WTC11 (cell line): ENCODE data around the gene KLC1.

Experiments
- ATF1 ChIP-seq: sonication (generic); formaldehyde crosslinking; IDR thresholded peaks from 2 replicates; pipeline ENCODE4 v1.8.1; 2023; ENCODE audit warnings: mild to moderate bottlenecking, moderate library complexity, missing genetic modification reagents
- CREB1 ChIP-seq: sonication (generic); formaldehyde crosslinking; IDR thresholded peaks from 2 replicates; pipeline ENCODE4 v1.8.0; 2023; ENCODE audit warnings: mild to moderate bottlenecking, missing genetic modification reagents
- USF2 ChIP-seq: sonication (generic); formaldehyde crosslinking; IDR thresholded peaks from 2 replicates; pipeline ENCODE4 v1.8.1; 2023; ENCODE audit warnings: mild to moderate bottlenecking, missing genetic modification reagents, moderate library complexity
- ZNF512 ChIP-seq: sonication (generic); formaldehyde crosslinking; IDR thresholded peaks from 2 replicates; pipeline ENCODE4 v1.8.1; 2022; ENCODE audit warnings: missing genetic modification reagents, borderline replicate concordance
- TF ChIP-seq, protein P1 (sequence below): sonication (generic); formaldehyde crosslinking; IDR thresholded peaks from 2 replicates; pipeline ENCODE4 v1.8.0; 2022; ENCODE audit warnings: mild to moderate bottlenecking, missing genetic modification reagents
- TF ChIP-seq, protein P2 (sequence below): fragments of 200-600 bp; IDR thresholded peaks from 2 replicates; pipeline ENCODE4 v1.8.0; 2022; ENCODE audit warnings: antibody characterized with exemption

- TF ChIP-seq, protein P1, sequence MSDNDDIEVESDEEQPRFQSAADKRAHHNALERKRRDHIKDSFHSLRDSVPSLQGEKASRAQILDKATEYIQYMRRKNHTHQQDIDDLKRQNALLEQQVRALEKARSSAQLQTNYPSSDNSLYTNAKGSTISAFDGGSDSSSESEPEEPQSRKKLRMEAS = no peak
- TF ChIP-seq, protein P2, sequence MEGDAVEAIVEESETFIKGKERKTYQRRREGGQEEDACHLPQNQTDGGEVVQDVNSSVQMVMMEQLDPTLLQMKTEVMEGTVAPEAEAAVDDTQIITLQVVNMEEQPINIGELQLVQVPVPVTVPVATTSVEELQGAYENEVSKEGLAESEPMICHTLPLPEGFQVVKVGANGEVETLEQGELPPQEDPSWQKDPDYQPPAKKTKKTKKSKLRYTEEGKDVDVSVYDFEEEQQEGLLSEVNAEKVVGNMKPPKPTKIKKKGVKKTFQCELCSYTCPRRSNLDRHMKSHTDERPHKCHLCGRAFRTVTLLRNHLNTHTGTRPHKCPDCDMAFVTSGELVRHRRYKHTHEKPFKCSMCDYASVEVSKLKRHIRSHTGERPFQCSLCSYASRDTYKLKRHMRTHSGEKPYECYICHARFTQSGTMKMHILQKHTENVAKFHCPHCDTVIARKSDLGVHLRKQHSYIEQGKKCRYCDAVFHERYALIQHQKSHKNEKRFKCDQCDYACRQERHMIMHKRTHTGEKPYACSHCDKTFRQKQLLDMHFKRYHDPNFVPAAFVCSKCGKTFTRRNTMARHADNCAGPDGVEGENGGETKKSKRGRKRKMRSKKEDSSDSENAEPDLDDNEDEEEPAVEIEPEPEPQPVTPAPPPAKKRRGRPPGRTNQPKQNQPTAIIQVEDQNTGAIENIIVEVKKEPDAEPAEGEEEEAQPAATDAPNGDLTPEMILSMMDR = no peak
- TF ChIP-seq ZNF512 = no peak
- no peak for TF ChIP-seq CREB1 (CRISPR knock-in tag)
- TF ChIP-seq USF2 (CRISPR knock-in tag) = no peak
- TF ChIP-seq ATF1 (CRISPR knock-in tag) = no peak
These were observed 104.0 kb downstream of the KLC1 start for GRCh38 chr14:103732868-103733620.
